GM12892 (cell line): ENCODE data around the gene PMPCA.

Source experiments
- POLR2A ChIP-seq: IDR thresholded peaks from 2 replicates; pipeline ENCODE4 v1.6.1; 2011; ENCODE audit warnings: low read depth, low read length, control low read depth
- POLR2AphosphoS5 ChIP-seq: IDR thresholded peaks from 2 replicates; pipeline ENCODE4 v1.6.1; 2011; ENCODE audit warnings: low read depth, low read length, control low read depth

DNA sequence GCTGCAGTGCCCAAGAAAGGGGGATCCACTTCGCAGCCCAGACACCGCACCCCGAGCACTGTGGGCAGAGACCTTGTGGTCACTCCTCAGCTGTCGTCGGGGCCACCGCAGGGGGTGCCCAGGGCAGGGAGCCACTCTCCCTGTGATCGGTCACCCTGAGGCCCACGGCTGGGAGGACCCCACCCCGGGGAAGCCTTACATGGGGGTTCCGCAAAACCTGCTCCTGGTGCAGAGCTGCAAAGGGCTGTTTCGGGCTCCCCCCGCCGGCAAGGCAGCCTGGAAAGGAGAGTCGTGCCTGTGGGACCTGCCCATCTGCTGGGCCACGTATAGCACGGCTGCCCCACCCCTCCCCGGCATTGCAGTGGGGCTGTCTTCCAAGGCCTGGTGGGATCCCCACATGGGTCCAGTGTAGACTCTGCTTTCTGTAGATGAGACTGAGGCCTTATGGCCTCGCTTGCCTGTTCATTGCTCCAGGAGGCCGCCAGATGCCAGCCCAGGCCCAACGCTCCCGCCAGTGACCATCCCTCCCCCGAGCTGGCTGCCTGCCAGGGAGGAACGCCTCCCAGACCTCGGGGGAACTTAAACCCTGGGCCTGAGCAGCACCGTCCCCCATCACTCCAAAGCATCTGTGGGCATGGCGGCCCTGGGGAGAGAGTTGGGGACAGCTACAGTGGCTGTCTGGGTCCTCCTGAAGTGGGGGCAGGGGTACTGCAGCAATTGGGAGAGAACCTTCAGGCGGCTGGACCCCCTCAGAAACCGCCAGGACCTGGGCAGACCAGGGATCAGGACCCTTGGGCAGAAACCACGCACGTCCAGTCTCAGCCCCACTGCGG, 45.3 kb upstream of the PMPCA start:
- no peak for TF ChIP-seq POLR2A
- TF ChIP-seq POLR2AphosphoS5: no peak
